ENCODE measurements around the gene CDH3. TPM values are rescaled to one million over a fixed set of nuclear protein-coding genes. Genes with fewer than 3 reads are reported as not detected.
A peak's percentile ranks its signal among the peaks of the same experiment; 100 is the strongest.

CDH3 gene
- total and polyA plus RNA-seq, 10 of the 15 experiments (the other 5 are each of a cell fraction or from before 2014, with no cell fraction given) = 0.05 to 0.44 (median 0.12) TPM; not detected in 5

DNA sequence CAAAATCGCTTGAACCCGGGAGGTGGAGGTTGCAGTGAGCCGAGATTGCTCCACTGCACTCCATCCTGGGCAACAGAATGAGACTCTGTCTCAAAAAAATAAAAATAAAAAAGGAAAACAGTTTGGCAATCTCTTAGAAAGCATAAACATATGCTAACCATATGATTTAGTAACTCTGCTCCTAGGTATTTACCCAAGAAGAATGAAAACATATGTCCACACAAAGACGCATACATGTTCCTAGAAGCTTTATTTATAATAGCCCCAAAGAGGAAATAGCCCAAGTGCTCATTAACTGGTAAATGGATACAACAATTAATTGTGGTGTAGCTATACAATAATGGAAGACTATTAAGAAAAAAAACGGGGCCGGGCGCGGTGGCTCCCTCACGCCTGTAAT, 73.5 kb downstream of the CDH3 start:
- no peak for TF ChIP-seq RFX5 (IDR thresholded peaks at IDR 0.05; ENCODE audit: low read depth, low read length)
- no peak for TF ChIP-seq CBFB (IDR thresholded peaks at IDR 0.05; ENCODE audit: low read depth)
- intact Hi-C loops (cut with micrococcal nuclease; ENCODE audit: unreplicated experiment) (no loop called here), in situ Hi-C loops (cut with MboI) (no loop called here)
- Histone ChIP-seq H3K27ac (ENCODE audit: control insufficient read depth, insufficient read depth) (no peak overlapping the region), H3K27me3 (replicated peaks in 1 of 2; ENCODE audit: control insufficient read depth in 2 of 2, insufficient read depth in 2 of 2, low read length in 1 of 2) (no peaks in the 10 kb centered on the region), H3K4me2 (ENCODE audit: control insufficient read depth, insufficient read depth) (no peak overlapping the region), H2AFZ (ENCODE audit: control insufficient read depth, low read depth, low read length) (no peak overlapping the region), H3K36me3 (ENCODE audit: control insufficient read depth in 2 of 2, insufficient read depth in 2 of 2, low read length in 1 of 2) (no peaks in the 10 kb centered on the region), H3K4me1 (ENCODE audit: control insufficient read depth, insufficient read depth, low read length) (peaks cover 16% of the 10 kb centered on the region), H3K4me3 (no peak overlapping the region), H3K79me2 (ENCODE audit: control insufficient read depth, insufficient read depth, low read length) (no peaks in the 10 kb centered on the region), H3K9ac (ENCODE audit: control insufficient read depth, insufficient read depth, low read length) (no peak overlapping the region), H3K9me3 (replicated peaks; ENCODE audit: control insufficient read depth, insufficient read depth, low read length) (no peaks in the 10 kb centered on the region; the same call in 2 of the 3 replicates), H4K20me1 (ENCODE audit: control insufficient read depth, insufficient read depth) (no peaks in the 10 kb centered on the region)
- 95% methylated on average over 9 of the region's 9 CpGs for WGBS (ENCODE audit: insufficient coverage, insufficient replicate concordance, low lambda C conversion rate, missing lambda C conversion rate)
- ChIA-PET POLR2A (interaction anchor here (0.7 to 3.5 kb wide), 2 partner anchors 39 to 461 kb away, joined by 4 to 18 read pairs; no protein-coding TSS in a partner anchor), RAD21 (ENCODE audit: unreplicated experiment) (interaction anchor here (1.6 to 4.8 kb wide), 2 partner anchors 38 to 82 kb away, joined by 4 to 39 read pairs; no protein-coding TSS in a partner anchor), SMC1A (ENCODE audit: uncharacterized antibody, unreplicated experiment) (interaction anchor here (0.7 to 3.2 kb wide), 7 partner anchors 17 to 82 kb away, joined by 3 to 16 read pairs (median 4); no protein-coding TSS in a partner anchor), CTCF (interaction anchor here (0.7 to 1.4 kb wide), 3 partner anchors 10 to 82 kb away, joined by 3 to 6 read pairs (median 5); no protein-coding TSS in a partner anchor)
- FAIRE-seq (no peak), ATAC-seq (no peak), DNase-seq (ENCODE audit: low read depth, low spot score) (no peak)
- no TSS peak for BruUV-seq (replicated peaks)

GRCh38 chr16:68719993-68720489, 74.9 kb downstream of the CDH3 start:
- FAIRE-seq (peak; percentile 70), DNase-seq (ENCODE audit: low read depth, low spot score) (peak; percentile 89), ATAC-seq (peak; percentile 95)
- Histone ChIP-seq H3K4me2 (ENCODE audit: control insufficient read depth, insufficient read depth) (peak overlapping the region; percentile 22; the same call in 1 of the 2 replicates), H4K20me1 (ENCODE audit: control insufficient read depth, insufficient read depth) (no peaks in the 10 kb centered on the region), H3K79me2 (ENCODE audit: control insufficient read depth, insufficient read depth, low read length) (no peaks in the 10 kb centered on the region), H3K27me3 (replicated peaks in 1 of 2; ENCODE audit: control insufficient read depth in 2 of 2, insufficient read depth in 2 of 2, low read length in 1 of 2) (no peaks in the 10 kb centered on the region), H3K4me1 (ENCODE audit: control insufficient read depth, insufficient read depth, low read length) (peaks cover 16% of the 10 kb centered on the region), H3K4me3 (no peak overlapping the region), H3K36me3 (ENCODE audit: control insufficient read depth in 2 of 2, insufficient read depth in 2 of 2, low read length in 1 of 2) (no peaks in the 10 kb centered on the region), H3K9me3 (replicated peaks; ENCODE audit: control insufficient read depth, insufficient read depth, low read length) (no peaks in the 10 kb centered on the region; the same call in 2 of the 3 replicates), H3K27ac (ENCODE audit: control insufficient read depth, insufficient read depth) (peak overlapping the region; percentile 56), H3K9ac (ENCODE audit: control insufficient read depth, insufficient read depth, low read length) (no peak overlapping the region), H2AFZ (ENCODE audit: control insufficient read depth, low read depth, low read length) (peak overlapping the region; percentile 37; the same call in 1 of the 2 replicates)
- BruUV-seq (replicated peaks) = no TSS peak
- 3% methylated on average over 2 of the region's 2 CpGs for WGBS (ENCODE audit: insufficient coverage, insufficient replicate concordance, low lambda C conversion rate, missing lambda C conversion rate)
- intact Hi-C loops (cut with micrococcal nuclease; ENCODE audit: unreplicated experiment) = loop anchor here (1.0 kb wide), 3 partner anchors 37 to 62 kb away; no protein-coding TSS in a partner anchor
- SMC1A ChIA-PET (ENCODE audit: uncharacterized antibody, unreplicated experiment) = interaction anchor here (0.7 to 3.6 kb wide), 11 partner anchors 12 to 80 kb away, joined by 3 to 29 read pairs (median 3); no protein-coding TSS in a partner anchor
- CTCF ChIA-PET = interaction anchor here (0.7 to 2.2 kb wide), 6 partner anchors 16 to 189 kb away, joined by 3 to 10 read pairs (median 3); no protein-coding TSS in a partner anchor
- in situ Hi-C loops (cut with MboI) = no loop called here
- RAD21 ChIA-PET (ENCODE audit: unreplicated experiment) = interaction anchor here (0.8 to 4.8 kb wide), 11 partner anchors 20 to 71 kb away, joined by 3 to 39 read pairs (median 3); no protein-coding TSS in a partner anchor
- POLR2A ChIA-PET = interaction anchor here (0.6 to 3.5 kb wide), 4 partner anchors 16 to 608 kb away, joined by 3 to 18 read pairs (median 3); no protein-coding TSS in a partner anchor
- TF ChIP-seq MLLT1 (IDR thresholded peaks at IDR 0.05) = peak; percentile 66
- TF ChIP-seq MEF2B (IDR thresholded peaks at IDR 0.05; ENCODE audit: partially characterized antibody, poor library complexity, severe bottlenecking) = peak; percentile 48
- TF ChIP-seq CREB1 (IDR thresholded peaks at IDR 0.05; ENCODE audit: low read depth) = 0 out of 2 replicates have a peak, but pooled peaks have one; percentile 32
- TF ChIP-seq SMARCA5 (IDR thresholded peaks at IDR 0.05) = peak; percentile 16; the same call in 1 of the 2 replicates
- peak; percentile 76 for TF ChIP-seq SKIL (IDR thresholded peaks at IDR 0.05; ENCODE audit: low read depth, poor library complexity, severe bottlenecking)
- TF ChIP-seq GABPA (IDR thresholded peaks at IDR 0.05; ENCODE audit: low read depth) = no peak
- TF ChIP-seq MTA2 (IDR thresholded peaks at IDR 0.05; ENCODE audit: low read depth) = peak; percentile 63
- TF ChIP-seq, protein P1, sequence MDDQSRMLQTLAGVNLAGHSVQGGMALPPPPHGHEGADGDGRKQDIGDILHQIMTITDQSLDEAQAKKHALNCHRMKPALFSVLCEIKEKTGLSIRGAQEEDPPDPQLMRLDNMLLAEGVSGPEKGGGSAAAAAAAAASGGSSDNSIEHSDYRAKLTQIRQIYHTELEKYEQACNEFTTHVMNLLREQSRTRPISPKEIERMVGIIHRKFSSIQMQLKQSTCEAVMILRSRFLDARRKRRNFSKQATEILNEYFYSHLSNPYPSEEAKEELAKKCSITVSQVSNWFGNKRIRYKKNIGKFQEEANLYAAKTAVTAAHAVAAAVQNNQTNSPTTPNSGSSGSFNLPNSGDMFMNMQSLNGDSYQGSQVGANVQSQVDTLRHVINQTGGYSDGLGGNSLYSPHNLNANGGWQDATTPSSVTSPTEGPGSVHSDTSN (IDR thresholded peaks at IDR 0.05; ENCODE audit: insufficient replicate concordance, low read depth, low read length) = no peak
